ENCODE results near the gene SLC34A1.

SLC34A1 gene

DNA sequence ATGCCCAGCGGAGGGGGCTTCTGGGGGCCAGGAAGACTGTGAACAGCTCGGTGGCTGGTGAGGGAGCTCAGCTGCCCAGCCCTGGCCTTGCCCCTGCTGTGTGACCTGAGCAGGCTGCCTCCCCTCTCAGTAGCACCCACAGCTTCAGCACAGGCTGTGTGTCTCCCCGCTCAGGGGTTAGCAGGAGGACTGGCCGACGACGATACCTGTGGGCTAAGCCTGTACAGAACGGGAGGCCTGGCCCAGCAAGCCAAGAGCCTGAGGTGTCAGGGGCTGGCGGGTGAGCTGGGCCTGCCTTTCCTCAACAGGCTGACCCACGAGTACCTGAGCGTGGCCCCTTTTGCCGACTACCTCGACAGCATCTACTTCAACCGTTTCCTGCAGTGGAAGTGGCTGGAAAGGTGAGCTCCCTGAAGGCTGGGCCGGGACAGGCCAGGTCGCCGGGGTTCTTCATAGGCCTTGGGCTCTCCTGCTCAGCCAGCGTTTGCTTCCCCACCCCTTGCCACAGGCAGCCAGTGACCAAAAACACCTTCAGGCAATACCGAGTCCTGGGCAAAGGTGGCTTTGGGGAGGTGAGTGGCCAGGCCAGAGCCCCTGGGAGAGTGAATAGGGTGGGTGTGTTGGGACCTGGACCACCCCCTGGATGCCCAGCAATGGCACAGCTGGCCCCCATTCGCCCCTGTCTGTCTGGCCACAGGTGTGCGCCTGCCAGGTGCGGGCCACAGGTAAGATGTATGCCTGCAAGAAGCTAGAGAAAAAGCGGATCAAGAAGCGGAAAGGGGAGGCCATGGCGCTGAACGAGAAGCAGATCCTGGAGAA is 48.8 kb downstream of the SLC34A1 start:
- no peak for DNase-seq

GRCh38 chr5:177433658-177434217 is 49.5 kb downstream of the SLC34A1 start:
- no peak for DNase-seq

DNA sequence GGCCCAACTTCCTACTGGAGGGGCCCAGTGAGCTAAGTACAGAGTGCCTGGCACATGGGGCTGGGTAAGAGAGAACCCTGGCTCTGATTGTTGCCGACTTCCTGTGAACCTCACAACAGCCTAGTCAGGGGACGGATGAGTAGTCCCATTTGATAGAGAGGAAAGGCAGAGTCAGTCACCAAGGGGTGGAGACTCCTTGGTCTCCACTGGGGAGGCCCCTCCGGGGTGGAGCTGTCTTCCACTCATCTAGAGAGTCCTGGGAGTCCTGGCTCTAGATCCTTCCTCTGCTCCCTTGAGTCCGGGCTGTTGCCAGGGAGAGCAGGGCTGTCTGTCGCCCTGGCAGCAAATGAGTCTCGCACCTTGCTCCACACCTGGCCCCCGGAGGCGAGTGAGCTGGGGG is 50.2 kb downstream of the SLC34A1 start:
- peak; percentile 67 to 69 for DNase-seq

- DNase-seq, result no peak
Observed at GRCh38 chr5:177434942-177435738, 50.9 kb downstream of the SLC34A1 start.

DNA sequence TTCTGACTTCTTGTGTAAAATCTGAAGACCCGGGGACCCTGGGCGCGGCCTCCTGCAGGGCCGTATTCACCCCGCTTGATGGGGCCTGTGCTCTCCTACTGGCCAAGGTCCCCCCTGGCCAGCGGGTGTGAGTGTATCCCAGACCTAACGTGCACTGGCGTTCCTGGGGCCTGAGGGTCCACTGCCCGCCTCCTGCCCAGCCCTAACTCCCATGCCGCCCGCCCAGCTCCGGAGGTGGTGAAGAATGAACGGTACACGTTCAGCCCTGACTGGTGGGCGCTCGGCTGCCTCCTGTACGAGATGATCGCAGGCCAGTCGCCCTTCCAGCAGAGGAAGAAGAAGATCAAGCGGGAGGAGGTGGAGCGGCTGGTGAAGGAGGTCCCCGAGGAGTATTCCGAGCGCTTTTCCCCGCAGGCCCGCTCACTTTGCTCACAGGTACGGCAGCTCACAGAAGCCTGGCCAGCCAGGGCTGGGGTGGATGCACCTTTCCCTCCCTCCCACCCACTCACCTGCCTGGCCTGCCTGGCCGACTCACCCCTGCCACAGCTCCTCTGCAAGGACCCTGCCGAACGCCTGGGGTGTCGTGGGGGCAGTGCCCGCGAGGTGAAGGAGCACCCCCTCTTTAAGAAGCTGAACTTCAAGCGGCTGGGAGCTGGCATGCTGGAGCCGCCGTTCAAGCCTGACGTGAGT is 51.8 kb downstream of the SLC34A1 start:
- no peak for DNase-seq

DNA sequence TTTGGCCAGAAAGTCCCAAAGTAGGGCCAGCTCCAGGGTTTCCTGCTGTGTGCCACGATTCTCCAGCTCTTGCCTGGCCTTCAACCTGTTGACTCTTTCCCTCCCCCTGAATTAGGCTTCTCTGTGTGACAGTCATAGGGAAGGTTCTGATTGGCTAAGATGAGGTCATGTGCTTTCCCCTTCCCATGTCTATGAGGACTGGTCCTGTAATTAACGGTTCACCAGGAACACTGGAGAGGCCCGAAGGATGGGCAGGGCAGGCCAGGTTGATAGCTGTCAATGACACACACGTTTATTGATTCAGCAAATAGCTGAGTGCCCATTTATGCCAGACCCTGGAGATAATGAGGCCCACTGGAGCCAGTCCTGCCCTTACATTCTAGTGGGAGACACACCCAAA is 53.4 kb downstream of the SLC34A1 start:
- no peak for DNase-seq

DNA sequence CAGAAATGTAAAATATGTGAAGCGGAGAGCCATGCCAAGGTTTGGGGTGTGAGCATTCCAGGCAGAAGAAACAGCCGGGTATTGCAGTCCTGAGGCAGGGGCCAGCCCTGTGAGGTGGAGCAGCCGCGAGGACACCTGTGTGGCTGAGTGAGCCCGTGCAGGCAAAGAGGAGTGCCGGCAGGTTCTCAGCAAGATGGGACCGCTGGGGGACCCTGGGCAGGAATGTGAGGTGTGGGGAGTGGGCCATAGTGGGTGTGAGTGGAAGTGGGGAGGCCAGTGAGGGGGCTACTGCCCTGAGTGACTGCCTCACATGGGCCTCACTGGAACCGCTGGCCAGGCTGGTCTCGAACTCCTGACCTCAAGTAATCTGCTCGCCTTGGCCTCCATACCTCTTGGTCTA is 54.2 kb downstream of the SLC34A1 start:
- no peak for DNase-seq

DNA sequence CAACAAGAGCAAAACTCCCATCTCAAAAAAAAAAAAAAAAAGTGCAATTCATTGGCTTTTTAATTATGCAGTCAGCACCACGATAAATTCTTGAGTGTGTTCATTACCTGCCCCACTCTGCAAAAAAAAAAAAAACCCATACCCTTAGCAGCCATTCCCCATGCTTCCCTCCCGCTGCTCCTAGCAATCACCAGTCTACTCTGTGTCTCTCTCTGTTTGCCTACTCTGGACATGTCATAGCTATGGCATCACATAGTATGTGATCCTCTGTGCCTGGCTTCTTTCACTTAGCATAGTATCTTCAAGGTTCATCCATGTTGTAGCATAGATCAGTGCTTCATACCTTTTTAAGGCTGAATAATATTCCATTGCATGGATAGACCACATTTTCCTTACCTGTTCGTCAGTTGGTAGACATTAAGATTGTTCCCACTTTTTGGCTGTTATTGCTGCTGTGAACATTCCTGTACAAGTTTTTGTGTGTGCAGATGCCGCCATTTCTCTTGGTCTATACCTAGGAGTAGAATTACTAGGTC is 55.4 kb downstream of the SLC34A1 start:
- DNase-seq, result no peak

GRCh38 chr5:177440211-177440989 is 56.2 kb downstream of the SLC34A1 start:
- DNase-seq, result peak in 1 of 2 donors; percentile 60

DNA sequence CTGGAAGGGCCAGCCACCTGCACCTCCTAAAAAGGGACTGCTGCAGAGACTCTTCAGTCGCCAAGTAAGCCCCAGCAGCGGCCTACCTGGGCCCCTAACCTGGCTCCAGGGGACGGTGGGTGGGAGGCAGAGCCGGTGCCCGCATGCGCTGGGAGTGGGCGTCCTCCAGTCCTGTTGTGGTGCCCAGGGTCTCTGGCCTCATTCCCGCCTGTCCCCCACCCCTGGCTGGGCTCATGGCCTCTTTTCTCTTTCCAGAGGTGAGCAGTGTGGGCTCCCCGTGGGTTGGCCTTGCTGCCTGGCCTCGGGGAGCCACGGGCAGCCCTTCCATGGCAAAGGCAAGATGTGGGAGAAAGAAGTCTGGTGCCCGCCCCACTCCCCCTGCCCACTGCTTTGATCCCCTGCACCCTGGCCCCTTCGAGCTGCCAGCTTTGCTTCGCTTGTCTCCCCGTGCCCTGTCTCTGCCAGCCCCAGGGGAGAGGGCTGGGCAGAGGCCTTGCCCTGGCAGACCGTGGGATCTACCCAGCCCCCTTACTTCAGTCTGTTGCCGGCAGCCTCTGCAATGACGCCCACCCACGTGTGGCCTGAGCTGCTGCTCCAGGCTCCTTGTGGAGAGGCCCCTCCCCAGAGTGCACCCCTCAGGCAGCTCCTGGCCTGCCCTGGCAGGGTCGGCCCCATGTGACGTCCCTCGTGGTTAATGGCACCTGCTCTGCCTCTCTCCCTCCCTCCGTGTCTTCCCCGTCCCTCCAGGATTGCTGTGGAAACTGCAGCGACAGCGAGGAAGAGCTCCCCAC is 57.0 kb downstream of the SLC34A1 start:
- no peak for DNase-seq

DNA sequence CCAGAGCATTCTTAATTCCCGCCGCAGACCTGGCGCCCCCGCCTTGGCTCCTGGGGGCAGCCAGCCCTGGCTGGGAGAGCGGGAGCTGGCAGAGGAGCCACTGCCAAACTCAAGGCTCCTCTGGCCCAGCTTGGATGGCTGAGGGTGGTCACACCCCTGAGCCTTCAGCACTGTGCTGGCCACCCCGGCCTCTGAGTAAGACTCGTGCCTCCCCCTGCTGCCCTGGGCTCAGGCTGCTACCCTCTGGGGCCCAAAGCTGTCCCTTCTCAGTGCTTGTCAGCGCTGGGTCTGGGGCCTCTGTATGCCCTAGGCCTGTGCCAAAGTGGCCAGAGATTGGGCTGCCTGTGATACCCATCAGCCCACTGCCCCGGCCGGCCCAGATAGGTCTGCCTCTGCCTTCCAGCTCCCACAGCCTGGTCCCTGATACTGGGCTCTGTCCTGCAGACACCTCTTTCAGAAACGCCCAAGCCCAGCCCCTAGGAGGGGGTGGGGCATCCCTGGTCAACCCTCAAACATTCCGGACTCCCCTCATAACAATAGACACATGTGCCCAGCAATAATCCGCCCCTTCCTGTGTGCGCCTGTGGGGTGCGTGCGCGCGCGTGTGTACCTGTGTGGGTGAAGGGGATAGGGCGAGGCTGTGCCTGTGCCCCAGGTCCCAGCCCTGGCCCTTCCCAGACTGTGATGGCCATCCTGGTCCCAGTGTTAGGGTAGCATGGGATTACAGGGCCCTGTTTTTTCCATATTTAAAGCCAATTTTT is 58.0 kb downstream of the SLC34A1 start:
- no peak for DNase-seq

DNA sequence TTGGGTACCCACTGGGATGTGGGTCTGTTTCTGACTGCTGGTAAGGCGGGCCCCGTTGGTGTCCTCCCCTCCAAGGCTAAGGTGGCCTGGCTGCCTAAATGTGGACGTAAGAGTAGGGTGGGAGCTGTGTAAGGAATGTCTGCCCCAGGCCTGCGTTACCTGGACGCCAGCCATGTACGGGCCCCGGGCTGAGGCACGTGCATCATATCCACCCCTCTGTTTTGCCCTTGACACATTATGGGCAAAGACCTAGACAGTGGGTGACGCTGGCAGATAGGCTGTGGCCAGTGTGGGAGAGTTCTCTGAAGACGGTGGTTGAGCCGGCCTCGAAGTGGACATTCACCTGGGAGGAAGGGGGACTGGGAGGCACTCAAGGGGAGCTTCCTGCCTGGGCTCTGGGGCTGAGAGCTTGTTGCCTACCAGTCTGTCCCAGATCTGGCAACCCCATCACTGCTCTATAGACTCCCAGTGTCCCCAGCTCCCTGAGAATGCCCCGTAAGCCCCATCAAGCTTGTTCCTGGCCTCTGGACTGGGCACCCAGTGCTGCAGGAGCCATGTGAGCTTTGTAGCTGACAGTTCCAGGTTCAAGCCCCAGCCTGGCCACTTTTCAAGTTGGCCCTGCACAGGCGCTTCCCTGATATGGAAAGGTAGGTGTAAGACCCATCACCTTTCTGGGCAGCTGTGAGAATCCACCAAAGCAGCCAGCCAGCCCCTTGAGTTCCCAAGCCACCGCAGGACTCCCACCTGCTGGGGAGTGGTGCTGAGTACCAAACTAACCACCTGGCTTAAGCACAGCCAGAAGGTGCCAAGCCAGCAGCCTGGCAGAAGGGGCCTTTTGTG is 59.1 kb downstream of the SLC34A1 start:
- DNase-seq, result no peak

GRCh38 chr5:177444106-177445051 is 60.1 kb downstream of the SLC34A1 start:
- DNase-seq, result no peak

GRCh38 chr5:177445052-177445916 is 61.0 kb downstream of the SLC34A1 start:
- no peak for DNase-seq

DNA sequence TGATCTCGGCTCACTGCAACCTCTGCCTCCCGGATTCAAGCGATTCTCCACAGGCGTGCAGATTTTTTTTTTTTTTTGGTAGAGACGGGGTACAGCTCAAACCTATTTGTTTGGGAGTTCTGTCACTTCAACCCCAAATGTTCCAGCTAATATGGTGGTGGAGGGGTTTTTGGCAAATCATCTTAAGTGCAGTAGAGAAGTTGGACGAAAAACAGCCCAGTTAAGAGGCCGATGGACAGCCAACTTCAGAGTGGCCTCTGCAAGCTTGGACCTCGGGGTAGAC is 61.6 kb downstream of the SLC34A1 start:
- DNase-seq, result no peak

- peak; percentile 72 to 79 for DNase-seq
Observed at GRCh38 chr5:177446200-177447065, 62.2 kb downstream of the SLC34A1 start, which contains the start of gene PRR7. PRR7 (plus strand) TSS chr5:177446814; CDS start chr5:177455068, 8,254 bp downstream.
